Measurements from ENCODE around the gene BMI1.

The BMI1 gene

DNA sequence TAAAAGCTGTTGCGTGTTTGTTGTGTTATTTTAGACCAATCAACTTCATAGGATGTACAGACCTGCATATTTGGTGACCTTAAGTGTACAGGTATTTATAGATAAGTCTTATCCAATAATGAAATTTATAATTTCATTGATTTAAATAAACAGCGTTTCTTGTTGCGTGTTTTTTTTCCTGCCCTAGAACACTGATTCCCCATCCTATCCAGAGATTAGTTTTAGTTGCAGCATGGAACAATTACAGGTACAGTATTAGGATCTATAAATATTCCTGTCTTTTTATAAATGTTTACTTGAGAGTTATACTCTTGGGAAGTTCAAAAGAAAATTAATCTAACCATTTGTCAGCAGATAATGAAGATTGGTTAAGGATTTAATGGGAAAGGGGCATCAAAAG is 2.1 kb upstream of the BMI1 start:
- H3K36me3 ChIP-seq (ENCODE audit: low read length): 0 out of 2 replicates have a peak, but pooled peaks cover 15% of the 10 kb centered on the region
- TF ChIP-seq EZH2phosphoT487 (conservative IDR thresholded peaks at IDR 0.05; ENCODE audit: low read length) (no peak), CTCF (IDR thresholded peaks at IDR 0.05; ENCODE audit: insufficient read depth, low read length, poor library complexity, severe bottlenecking) (no peak)
- H3K79me2 ChIP-seq (ENCODE audit: insufficient read depth, low read length): no peaks in the 10 kb centered on the region
- H3K4me2 ChIP-seq (ENCODE audit: low read depth, low read length, poor library complexity, severe bottlenecking): no peak overlapping the region
- no peak overlapping the region for H2AFZ ChIP-seq (ENCODE audit: low read depth, low read length, severe bottlenecking)
- peaks cover 39% of the 10 kb centered on the region for H3F3A ChIP-seq (ENCODE audit: insufficient read depth)
- H3K4me3 ChIP-seq (ENCODE audit: insufficient read depth, low read length, poor library complexity, severe bottlenecking): no peak overlapping the region
- H3K9me3 ChIP-seq (ENCODE audit: insufficient read depth, low read length): no peaks in the 10 kb centered on the region
- H3K9me2 ChIP-seq (replicated peaks; ENCODE audit: insufficient read depth, low read length): no peaks in the 10 kb centered on the region
- H4K20me1 ChIP-seq (ENCODE audit: low read depth, low read length): peaks cover 10% of the 10 kb centered on the region; the same call in 1 of the 2 replicates
- H3K9ac ChIP-seq (ENCODE audit: low read length): no peak overlapping the region
- no peak overlapping the region for H3K27ac ChIP-seq (ENCODE audit: low read depth, low read length)
- no peaks in the 10 kb centered on the region for H3K27me3 ChIP-seq (ENCODE audit: low read length)

DNA sequence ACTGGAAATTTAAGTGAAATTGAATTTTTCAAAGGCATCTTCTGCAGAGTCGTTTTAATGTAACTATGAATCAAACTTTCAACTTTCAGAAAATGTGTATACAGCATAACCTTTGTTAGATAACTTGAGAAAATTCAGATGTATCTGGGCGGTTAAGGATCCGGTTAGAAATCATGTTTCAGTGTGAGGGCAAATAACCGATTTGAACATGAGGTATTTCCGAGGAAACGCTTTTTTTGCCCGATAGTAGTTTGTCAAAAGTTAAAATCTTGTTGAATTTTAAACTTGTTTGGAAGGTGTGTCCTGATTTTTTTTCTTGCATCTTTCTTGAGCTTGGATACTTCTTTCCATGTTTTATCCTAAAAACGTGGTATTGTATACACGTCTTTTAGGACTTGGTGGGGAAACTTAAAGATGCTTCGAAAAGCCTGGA is 1.3 kb upstream of the BMI1 start:
- Histone ChIP-seq H3K9me3 (ENCODE audit: insufficient read depth, low read length) (no peaks in the 10 kb centered on the region), H3K9ac (ENCODE audit: low read length) (no peak overlapping the region), H3K9me2 (replicated peaks; ENCODE audit: insufficient read depth, low read length) (no peaks in the 10 kb centered on the region), H3K36me3 (ENCODE audit: low read length) (0 out of 2 replicates have a peak, but pooled peaks cover 15% of the 10 kb centered on the region), H3K27ac (ENCODE audit: low read depth, low read length) (no peak overlapping the region), H3K79me2 (ENCODE audit: insufficient read depth, low read length) (0 out of 2 replicates have a peak, but pooled peaks cover 4% of the 10 kb centered on the region), H3K4me2 (ENCODE audit: low read depth, low read length, poor library complexity, severe bottlenecking) (peak overlapping the region; percentile 59), H3K27me3 (ENCODE audit: low read length) (no peaks in the 10 kb centered on the region), H3K4me3 (ENCODE audit: insufficient read depth, low read length, poor library complexity, severe bottlenecking) (no peak overlapping the region), H4K20me1 (ENCODE audit: low read depth, low read length) (peaks cover 17% of the 10 kb centered on the region), H3F3A (ENCODE audit: insufficient read depth) (peaks cover 39% of the 10 kb centered on the region), H2AFZ (ENCODE audit: low read depth, low read length, severe bottlenecking) (no peak overlapping the region)
- TF ChIP-seq CTCF (IDR thresholded peaks at IDR 0.05; ENCODE audit: insufficient read depth, low read length, poor library complexity, severe bottlenecking): no peak
- TF ChIP-seq EZH2phosphoT487 (conservative IDR thresholded peaks at IDR 0.05; ENCODE audit: low read length): no peak

- H3K4me3 ChIP-seq (ENCODE audit: insufficient read depth, low read length, poor library complexity, severe bottlenecking): peak overlapping the region; percentile 31
- no peak for TF ChIP-seq EZH2phosphoT487 (conservative IDR thresholded peaks at IDR 0.05; ENCODE audit: low read length)
- TF ChIP-seq CTCF (IDR thresholded peaks at IDR 0.05; ENCODE audit: insufficient read depth, low read length, poor library complexity, severe bottlenecking): no peak
- H3K36me3 ChIP-seq (ENCODE audit: low read length): 0 out of 2 replicates have a peak, but pooled peaks cover 15% of the 10 kb centered on the region
- H4K20me1 ChIP-seq (ENCODE audit: low read depth, low read length): peaks cover 20% of the 10 kb centered on the region
- peak overlapping the region; percentile 59 for H3K4me2 ChIP-seq (ENCODE audit: low read depth, low read length, poor library complexity, severe bottlenecking)
- no peak overlapping the region for H3K27ac ChIP-seq (ENCODE audit: low read depth, low read length)
- H3K9me3 ChIP-seq (ENCODE audit: insufficient read depth, low read length): no peaks in the 10 kb centered on the region
- H3K79me2 ChIP-seq (ENCODE audit: insufficient read depth, low read length): 0 out of 2 replicates have a peak, but pooled peaks cover 4% of the 10 kb centered on the region
- H3K27me3 ChIP-seq (ENCODE audit: low read length): no peaks in the 10 kb centered on the region
- H3K9ac ChIP-seq (ENCODE audit: low read length): peak overlapping the region; percentile 21; the same call in 1 of the 2 replicates
- H2AFZ ChIP-seq (ENCODE audit: low read depth, low read length, severe bottlenecking): no peak overlapping the region
- H3K9me2 ChIP-seq (replicated peaks; ENCODE audit: insufficient read depth, low read length): no peaks in the 10 kb centered on the region
- peaks cover 35% of the 10 kb centered on the region for H3F3A ChIP-seq (ENCODE audit: insufficient read depth)
Measured at GRCh38 chr10:22319980-22320558, 830 bp upstream of the BMI1 start.
